Lung (tissue), 12 donors: ENCODE results near the gene CHST11. TPM values are rescaled to one million over a fixed set of nuclear protein-coding genes. Genes with fewer than 3 reads are reported as not detected.

Experiments used
- ATAC-seq: fragments of 200-7000 bp; cut with Tn5 transposase; one replicate; pipeline ENCODE4 v1.9.1; 2020; ENCODE audit warnings: moderate number of reproducible peaks; ENCODE audit not compliant: insufficient read depth, low FRiP score
- DNase-seq, 3 donors: peaks; one replicate each; pipeline ENCODE4 v3.0.0-alpha.2; 2013 to 2017
- H3K27ac ChIP-seq, 2 donors: one replicate each; pipeline ENCODE4 v1.5.1; 2013; ENCODE audit warnings: mild to moderate bottlenecking in 2 of 2, moderate library complexity in 2 of 2, control low read depth in 1 of 2, inconsistent platforms in 1 of 2, low read depth in 1 of 2, low read length in 1 of 2
- H3K27me3 ChIP-seq, 3 donors: one replicate each; pipeline ENCODE4 v1.5.1; 2013; ENCODE audit warnings: low read length in 2 of 3; ENCODE audit not compliant: control insufficient read depth in 3 of 3, insufficient read depth in 3 of 3
- H3K36me3 ChIP-seq, 4 donors: one replicate each; pipeline ENCODE4 v1.5.1; 2013; ENCODE audit warnings: low read length in 4 of 4, mild to moderate bottlenecking in 1 of 4, moderate library complexity in 1 of 4; ENCODE audit not compliant: control insufficient read depth in 4 of 4, insufficient read depth in 4 of 4
- H3K4me1 ChIP-seq, 5 donors: one replicate each; pipeline ENCODE4 v1.5.1; 2013; ENCODE audit warnings: low read length in 5 of 5, mild to moderate bottlenecking in 2 of 5, moderate library complexity in 1 of 5; ENCODE audit not compliant: control insufficient read depth in 5 of 5, insufficient read depth in 5 of 5
- H3K4me3 ChIP-seq: one replicate; pipeline ENCODE4 v1.5.1; 2013; ENCODE audit warnings: mild to moderate bottlenecking, control low read depth, moderate library complexity
- H3K9ac ChIP-seq, 2 donors: one replicate each; pipeline ENCODE4 v1.5.1; 2013; ENCODE audit warnings: low read length in 2 of 2, control low read depth in 1 of 2; ENCODE audit not compliant: insufficient read depth in 1 of 2
- H3K9me3 ChIP-seq, 4 donors: one replicate each; pipeline ENCODE4 v1.5.1; 2013; ENCODE audit warnings: low read length in 3 of 4, mild to moderate bottlenecking in 1 of 4, moderate library complexity in 1 of 4; ENCODE audit not compliant: control insufficient read depth in 4 of 4, insufficient read depth in 3 of 4
- WGBS, 2 donors: extraction: QIAGEN DNeasy Blood & Tissue Kit; methylation state at CpG; one replicate each; pipeline ENCODE4 v1.1.7; 2013; 5-methylcytosine and 5-hydroxymethylcytosine counted together
- polyA plus RNA-seq, 2 donors: library from polyadenylated mRNA; stranded (reverse); fragments of 200-250 nt; gene quantifications; one replicate each; pipeline ENCODE4 v1.2.1, GENCODE V29; 2013
- total RNA-seq, 2 donors: library from RNA; depleted of rRNA in 1 of 2; stranded (reverse); fragments of >200 nt in 1 of 2; gene quantifications; one replicate each; pipeline ENCODE4 v1.2.1, GENCODE V29; 2014 to 2021
- TF ChIP-seq, protein P1 (sequence below): IDR thresholded peaks from 2 replicates; pipeline ENCODE4 v1.5.1; 2012; ENCODE audit warnings: mild to moderate bottlenecking; ENCODE audit errors: control extremely low read depth, extremely low read depth
- donor health status: control.
- donor health status: control.
- donor health status: Bipolar disorder and iron deficiency.
- donor health status: healthy.
- donor health status: DM: yes; HTN: yes; CAD: no.

Gene CHST11
- total and polyA plus RNA-seq, 4 donors = 9.0 to 63.2 (median 27.7) TPM

DNA sequence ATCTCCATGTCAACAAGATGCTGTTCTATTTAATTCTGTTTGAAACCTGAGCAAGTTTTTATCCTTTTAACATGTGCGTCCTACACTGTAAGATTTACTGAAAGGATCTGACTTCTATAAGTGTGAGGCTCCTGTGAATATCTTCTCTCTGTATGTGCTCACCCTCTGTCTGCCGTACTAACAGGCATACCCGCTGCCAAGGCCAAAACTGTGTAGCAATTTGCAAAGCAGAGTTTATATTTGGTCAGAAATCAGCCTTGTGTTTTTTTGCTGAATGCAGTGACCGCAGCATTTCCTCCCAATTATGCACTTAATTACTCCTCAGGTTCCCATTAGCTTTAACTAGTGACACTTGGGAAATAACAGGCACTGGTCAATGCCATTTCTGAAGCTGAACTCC lies 12.3 kb downstream of the CHST11 start:
- WGBS, 2 donors = 56 to 88% methylated on average over 4 of the region's 4 CpGs
- no peaks in the 10 kb centered on the region for H3K36me3 ChIP-seq

GRCh38 chr12:104469523-104469922 lies 12.8 kb downstream of the CHST11 start:
- no peak overlapping the region for H3K4me3 ChIP-seq
- no peak overlapping the region for H3K27ac ChIP-seq
- DNase-seq = no peak
- no peaks in the 10 kb centered on the region for H3K9me3 ChIP-seq
- WGBS, 2 donors = 91 to 95% methylated on average over 1 of the region's 1 CpG
- no peak for ATAC-seq
- peaks cover 0 to 10% (median 0%) of the 10 kb centered on the region in 5 donors for H3K4me1 ChIP-seq
- H3K9ac ChIP-seq = no peak overlapping the region
- H3K36me3 ChIP-seq = no peaks in the 10 kb centered on the region
- TF ChIP-seq, protein P1, sequence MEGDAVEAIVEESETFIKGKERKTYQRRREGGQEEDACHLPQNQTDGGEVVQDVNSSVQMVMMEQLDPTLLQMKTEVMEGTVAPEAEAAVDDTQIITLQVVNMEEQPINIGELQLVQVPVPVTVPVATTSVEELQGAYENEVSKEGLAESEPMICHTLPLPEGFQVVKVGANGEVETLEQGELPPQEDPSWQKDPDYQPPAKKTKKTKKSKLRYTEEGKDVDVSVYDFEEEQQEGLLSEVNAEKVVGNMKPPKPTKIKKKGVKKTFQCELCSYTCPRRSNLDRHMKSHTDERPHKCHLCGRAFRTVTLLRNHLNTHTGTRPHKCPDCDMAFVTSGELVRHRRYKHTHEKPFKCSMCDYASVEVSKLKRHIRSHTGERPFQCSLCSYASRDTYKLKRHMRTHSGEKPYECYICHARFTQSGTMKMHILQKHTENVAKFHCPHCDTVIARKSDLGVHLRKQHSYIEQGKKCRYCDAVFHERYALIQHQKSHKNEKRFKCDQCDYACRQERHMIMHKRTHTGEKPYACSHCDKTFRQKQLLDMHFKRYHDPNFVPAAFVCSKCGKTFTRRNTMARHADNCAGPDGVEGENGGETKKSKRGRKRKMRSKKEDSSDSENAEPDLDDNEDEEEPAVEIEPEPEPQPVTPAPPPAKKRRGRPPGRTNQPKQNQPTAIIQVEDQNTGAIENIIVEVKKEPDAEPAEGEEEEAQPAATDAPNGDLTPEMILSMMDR = no peak
- H3K27me3 ChIP-seq = no peaks in the 10 kb centered on the region

More for the DNA sequence above, 12.3 kb downstream of the CHST11 start:
- Histone ChIP-seq H3K4me1 (peaks cover 0 to 10% (median 0%) of the 10 kb centered on the region in 5 donors), H3K9ac (no peak overlapping the region), H3K9me3 (no peaks in the 10 kb centered on the region), H3K27ac (no peak overlapping the region), H3K27me3 (no peaks in the 10 kb centered on the region), H3K4me3 (no peak overlapping the region)
- no peak for DNase-seq
- TF ChIP-seq, protein P1 = no peak
- no peak for ATAC-seq

GRCh38 chr12:104470521-104470920 lies 13.8 kb downstream of the CHST11 start:
- Histone ChIP-seq H3K4me3 (no peak overlapping the region), H3K9me3 (no peaks in the 10 kb centered on the region), H3K9ac (no peak overlapping the region), H3K27ac (no peak overlapping the region), H3K36me3 (no peaks in the 10 kb centered on the region), H3K4me1 (peaks cover 0 to 6% (median 0%) of the 10 kb centered on the region in 5 donors), H3K27me3 (no peaks in the 10 kb centered on the region)
- DNase-seq = no peak
- 100% methylated on average over 1 of the region's 1 CpG for WGBS, 2 donors
- ATAC-seq = no peak
- TF ChIP-seq, protein P1 = no peak

DNA sequence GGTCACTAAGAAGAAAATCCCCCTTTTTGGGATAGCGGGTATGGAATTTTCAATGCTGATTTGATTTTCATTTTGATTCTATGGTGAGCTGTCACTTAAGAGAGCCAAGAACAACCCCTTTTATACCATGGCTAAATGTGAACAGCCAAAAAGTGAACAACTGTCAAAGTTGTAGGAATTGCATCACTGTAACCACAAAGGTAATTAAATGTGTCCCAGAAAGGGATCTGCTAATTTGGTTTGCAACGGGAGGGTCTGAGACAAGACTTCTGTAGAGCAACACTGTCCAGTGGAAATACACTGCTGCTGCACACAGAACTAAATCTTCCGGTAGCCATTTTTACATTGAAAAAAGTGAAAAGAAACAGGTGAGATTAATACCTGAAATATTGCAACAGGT lies 14.6 kb downstream of the CHST11 start:
- no peak for ATAC-seq
- DNase-seq = no peak
- H3K9me3 ChIP-seq = no peaks in the 10 kb centered on the region
- no peak overlapping the region for H3K9ac ChIP-seq
- TF ChIP-seq, protein P1 = no peak
- 71 to 86% methylated on average over 3 of the region's 3 CpGs for WGBS, 2 donors
- no peak overlapping the region for H3K27ac ChIP-seq
- no peaks in the 10 kb centered on the region for H3K36me3 ChIP-seq
- no peaks in the 10 kb centered on the region for H3K27me3 ChIP-seq
- H3K4me3 ChIP-seq = no peak overlapping the region
- H3K4me1 ChIP-seq = peaks cover 0 to 6% (median 0%) of the 10 kb centered on the region in 5 donors
